DOHH2 (cell line): ENCODE data around the gene MESD.

ENCODE experiments used
- CTCF ChIP-seq: fragments of 200-600 bp; sonication (generic); IDR thresholded peaks from one replicate; pipeline ENCODE4 v1.5.1; 2014; ENCODE audit warnings: antibody characterized with exemption, mild to moderate bottlenecking, low read depth, low read length; ENCODE audit not compliant: poor library complexity, severe bottlenecking
- EZH2phosphoT487 ChIP-seq: fragments of 200-600 bp; sonication (generic); IDR thresholded peaks from 2 replicates; pipeline ENCODE4 v1.6.1; 2017; ENCODE audit warnings: borderline replicate concordance, mild to moderate bottlenecking, antibody characterized with exemption, low read length, moderate library complexity, mixed read lengths

GRCh38 chr15:80911821-80912220, 77.8 kb downstream of the MESD start:
- TF ChIP-seq EZH2phosphoT487: no peak
- TF ChIP-seq CTCF: no peak
